Parathyroid adenoma (tissue), 2 donors: ENCODE measurements around the gene LRBA.

ENCODE experiments used
- H2AFZ ChIP-seq: fragments of 300-600 bp; sonication (generic); one replicate; pipeline ENCODE4 v1.7.0; 2017; ENCODE audit warnings: antibody characterized with exemption, mild to moderate bottlenecking
- H3K27ac ChIP-seq: fragments of 300-600 bp; sonication (generic); one replicate; pipeline ENCODE4 v1.7.0; 2017
- H3K27me3 ChIP-seq: fragments of 300-600 bp; sonication (generic); one replicate; pipeline ENCODE4 v1.7.0; 2017; ENCODE audit warnings: low read length; ENCODE audit not compliant: control insufficient read depth, insufficient read depth
- H3K36me3 ChIP-seq: fragments of 300-600 bp; sonication (generic); one replicate; pipeline ENCODE4 v1.7.0; 2017; ENCODE audit warnings: low read length; ENCODE audit not compliant: control insufficient read depth, insufficient read depth
- H3K4me1 ChIP-seq: fragments of 300-600 bp; sonication (generic); one replicate; pipeline ENCODE4 v1.7.0; 2017; ENCODE audit warnings: control low read depth
- H3K4me2 ChIP-seq: fragments of 300-600 bp; sonication (generic); one replicate; pipeline ENCODE4 v1.7.0; 2017; ENCODE audit warnings: low read length
- H3K4me3 ChIP-seq: fragments of 300-600 bp; sonication (generic); one replicate; pipeline ENCODE4 v1.7.0; 2017; ENCODE audit warnings: low read depth, low read length
- H3K79me2 ChIP-seq: fragments of 300-600 bp; sonication (generic); one replicate; pipeline ENCODE4 v1.7.0; 2017; ENCODE audit warnings: control low read depth
- H3K9ac ChIP-seq: fragments of 300-600 bp; sonication (generic); one replicate; pipeline ENCODE4 v1.7.0; 2017; ENCODE audit warnings: mild to moderate bottlenecking
- H3K9me3 ChIP-seq: fragments of 300-600 bp; sonication (generic); one replicate; pipeline ENCODE4 v1.7.0; 2017; ENCODE audit warnings: low read length; ENCODE audit not compliant: control insufficient read depth
- TF ChIP-seq, protein P1 (sequence below): fragments of 300-600 bp; sonication (generic); IDR thresholded peaks from one replicate; pipeline ENCODE4 v1.7.0; 2017; ENCODE audit warnings: antibody characterized with exemption, mild to moderate bottlenecking
- donor health status: primary hyperparathyroidism.

LRBA gene

DNA sequence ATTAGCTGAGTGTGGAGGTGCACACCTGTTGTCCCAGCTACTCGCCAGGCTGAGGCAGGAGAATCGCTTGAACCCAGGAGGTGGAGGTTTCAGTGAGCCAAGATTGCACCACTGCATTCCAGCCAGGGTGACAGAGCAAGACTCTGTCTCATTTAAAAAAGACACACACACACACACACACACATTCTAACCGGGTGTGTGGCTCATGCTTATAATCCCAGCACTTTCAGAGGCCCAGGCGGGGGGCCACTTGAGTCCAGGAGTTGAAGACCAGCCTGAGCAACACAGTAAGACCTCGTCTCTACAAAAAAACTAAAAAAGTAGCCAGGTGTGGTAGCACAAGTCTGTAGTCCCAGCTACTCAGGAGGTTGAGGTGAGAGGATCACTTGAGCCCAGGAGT is 152.3 kb downstream of the LRBA start:
- TF ChIP-seq, protein P1, sequence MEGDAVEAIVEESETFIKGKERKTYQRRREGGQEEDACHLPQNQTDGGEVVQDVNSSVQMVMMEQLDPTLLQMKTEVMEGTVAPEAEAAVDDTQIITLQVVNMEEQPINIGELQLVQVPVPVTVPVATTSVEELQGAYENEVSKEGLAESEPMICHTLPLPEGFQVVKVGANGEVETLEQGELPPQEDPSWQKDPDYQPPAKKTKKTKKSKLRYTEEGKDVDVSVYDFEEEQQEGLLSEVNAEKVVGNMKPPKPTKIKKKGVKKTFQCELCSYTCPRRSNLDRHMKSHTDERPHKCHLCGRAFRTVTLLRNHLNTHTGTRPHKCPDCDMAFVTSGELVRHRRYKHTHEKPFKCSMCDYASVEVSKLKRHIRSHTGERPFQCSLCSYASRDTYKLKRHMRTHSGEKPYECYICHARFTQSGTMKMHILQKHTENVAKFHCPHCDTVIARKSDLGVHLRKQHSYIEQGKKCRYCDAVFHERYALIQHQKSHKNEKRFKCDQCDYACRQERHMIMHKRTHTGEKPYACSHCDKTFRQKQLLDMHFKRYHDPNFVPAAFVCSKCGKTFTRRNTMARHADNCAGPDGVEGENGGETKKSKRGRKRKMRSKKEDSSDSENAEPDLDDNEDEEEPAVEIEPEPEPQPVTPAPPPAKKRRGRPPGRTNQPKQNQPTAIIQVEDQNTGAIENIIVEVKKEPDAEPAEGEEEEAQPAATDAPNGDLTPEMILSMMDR, result no peak
- peaks cover 2% of the 10 kb centered on the region for H3K36me3 ChIP-seq
- no peaks in the 10 kb centered on the region for H3K4me1 ChIP-seq
- H3K27me3 ChIP-seq, result no peaks in the 10 kb centered on the region
- no peak overlapping the region for H3K4me3 ChIP-seq
- H3K4me2 ChIP-seq, result no peak overlapping the region
- H3K9me3 ChIP-seq, result no peaks in the 10 kb centered on the region
- H2AFZ ChIP-seq, result no peak overlapping the region
- H3K27ac ChIP-seq, result no peak overlapping the region
- H3K9ac ChIP-seq, result no peak overlapping the region
- no peaks in the 10 kb centered on the region for H3K79me2 ChIP-seq

DNA sequence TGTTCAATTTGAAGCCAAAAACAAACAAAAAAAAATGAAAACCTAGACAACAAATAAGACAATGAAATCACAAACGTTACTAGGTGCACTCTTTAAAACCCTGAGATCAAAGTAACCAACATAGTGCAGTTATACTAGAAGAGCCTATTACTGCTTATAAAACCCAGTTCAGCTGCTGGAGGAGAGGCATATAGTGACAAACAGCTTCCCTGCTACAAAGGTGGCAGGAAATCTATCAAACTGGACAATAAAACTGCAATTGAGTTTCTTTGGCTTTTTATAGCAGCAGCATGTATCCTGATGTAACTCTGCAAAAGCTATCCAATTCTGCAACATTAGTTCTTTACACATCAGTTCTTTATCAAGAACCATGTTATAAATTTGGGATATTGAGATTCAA is 155.6 kb downstream of the LRBA start:
- no peaks in the 10 kb centered on the region for H3K9me3 ChIP-seq
- no peaks in the 10 kb centered on the region for H3K4me1 ChIP-seq
- H2AFZ ChIP-seq, result no peak overlapping the region
- H3K36me3 ChIP-seq, result no peaks in the 10 kb centered on the region
- no peak overlapping the region for H3K9ac ChIP-seq
- no peak overlapping the region for H3K27ac ChIP-seq
- no peak overlapping the region for H3K4me2 ChIP-seq
- TF ChIP-seq, protein P1, result no peak
- no peaks in the 10 kb centered on the region for H3K79me2 ChIP-seq
- H3K4me3 ChIP-seq, result no peak overlapping the region
- H3K27me3 ChIP-seq, result no peaks in the 10 kb centered on the region

DNA sequence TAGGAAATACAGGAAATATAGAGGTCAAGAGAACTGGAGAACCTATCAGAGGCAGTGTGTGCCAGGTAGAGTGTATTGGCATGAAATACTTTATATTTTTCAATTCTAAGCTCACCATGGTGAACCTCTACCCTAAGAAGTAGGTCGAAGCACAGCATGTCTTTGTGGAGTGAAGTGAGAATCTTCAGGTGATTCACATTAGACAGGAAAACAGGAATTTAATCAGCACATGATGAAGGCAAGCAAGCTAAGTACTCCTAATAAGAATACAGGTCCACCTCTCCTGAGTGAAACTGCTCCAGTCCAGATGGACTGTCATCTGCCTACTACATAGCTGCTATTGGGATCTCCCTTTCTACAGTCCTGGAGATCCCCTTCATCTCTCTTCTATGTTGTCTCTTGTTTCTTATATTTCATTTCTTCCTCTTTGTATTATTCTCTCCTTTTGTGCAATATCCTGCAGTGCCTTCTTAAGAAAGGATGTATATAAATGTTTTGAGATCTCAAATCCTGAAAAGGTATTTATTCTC is 159.0 kb downstream of the LRBA start:
- TF ChIP-seq, protein P1, result no peak
- Histone ChIP-seq H3K36me3 (no peaks in the 10 kb centered on the region), H3K79me2 (no peaks in the 10 kb centered on the region), H3K27ac (no peak overlapping the region), H3K4me2 (no peak overlapping the region), H3K9me3 (no peaks in the 10 kb centered on the region), H3K4me1 (no peaks in the 10 kb centered on the region), H3K4me3 (no peak overlapping the region), H2AFZ (no peak overlapping the region), H3K27me3 (no peaks in the 10 kb centered on the region), H3K9ac (no peak overlapping the region)

DNA sequence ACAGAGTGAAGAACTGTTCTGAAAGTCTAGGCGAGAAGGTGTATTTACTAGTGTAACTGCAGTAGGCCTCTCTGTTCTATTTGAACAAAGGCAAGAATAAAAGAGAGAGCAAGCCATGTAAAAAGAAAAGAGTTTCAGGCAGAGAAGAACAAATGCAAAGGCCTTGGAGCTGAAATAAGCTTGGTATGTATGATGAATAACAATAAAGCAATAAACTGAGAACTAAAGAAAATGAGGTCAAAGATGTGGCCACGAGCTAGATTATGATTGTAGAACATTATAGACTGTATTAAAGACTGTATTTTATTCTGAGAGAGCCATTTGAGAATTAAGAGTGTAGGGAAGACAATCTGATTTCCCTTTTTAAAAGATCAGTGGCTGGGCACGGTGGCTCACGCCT is 160.5 kb downstream of the LRBA start:
- Histone ChIP-seq H3K27ac (no peak overlapping the region), H3K79me2 (no peaks in the 10 kb centered on the region), H3K36me3 (no peaks in the 10 kb centered on the region), H3K9ac (no peak overlapping the region), H3K4me3 (no peak overlapping the region), H2AFZ (no peak overlapping the region), H3K4me1 (no peaks in the 10 kb centered on the region), H3K27me3 (no peaks in the 10 kb centered on the region), H3K4me2 (no peak overlapping the region), H3K9me3 (no peaks in the 10 kb centered on the region)
- TF ChIP-seq, protein P1, result no peak

DNA sequence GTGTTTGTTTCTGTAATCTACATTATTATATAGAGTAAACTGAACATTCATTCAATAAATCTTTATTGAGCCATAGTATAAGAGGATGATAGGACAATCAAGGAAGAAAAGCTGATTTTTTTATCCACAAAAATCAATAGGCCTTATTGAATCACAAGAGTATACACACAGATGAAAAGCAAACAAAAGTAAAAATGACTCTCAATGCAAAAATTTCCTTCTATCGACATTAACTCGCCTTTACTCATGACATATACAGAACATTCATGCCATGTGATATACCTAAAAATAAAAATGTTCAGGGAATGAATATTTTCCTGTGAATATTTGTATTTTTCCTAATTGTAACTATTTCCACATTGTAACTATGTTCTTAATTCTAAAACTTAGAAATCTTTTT is 161.2 kb downstream of the LRBA start:
- Histone ChIP-seq H2AFZ (no peak overlapping the region), H3K27ac (no peak overlapping the region), H3K36me3 (no peaks in the 10 kb centered on the region), H3K79me2 (no peaks in the 10 kb centered on the region), H3K4me2 (no peak overlapping the region), H3K9me3 (no peaks in the 10 kb centered on the region), H3K4me1 (no peaks in the 10 kb centered on the region), H3K4me3 (no peak overlapping the region), H3K27me3 (no peaks in the 10 kb centered on the region), H3K9ac (no peak overlapping the region)
- TF ChIP-seq, protein P1, result no peak
